Body of pancreas (tissue), 4 donors: ENCODE data around the gene ADAMTSL2.

Experiments used
- POLR2A ChIP-seq, 3 donors: fragments of 450-650 bp; IDR thresholded peaks; one replicate each; pipeline ENCODE4 v1.6.1; 2016; ENCODE audit warnings: antibody characterized with exemption in 3 of 3, mild to moderate bottlenecking in 2 of 3
- TF ChIP-seq, protein P1 (sequence below), 7 experiments: fragments of 450-650 bp in 4 of 7; fragments of 200-600 bp in 3 of 7; sonication (generic) in 3 of 7; IDR thresholded peaks; one replicate each; pipeline ENCODE4 v1.5.1; 2016 to 2019; ENCODE audit warnings: antibody characterized with exemption in 7 of 7

DNA sequence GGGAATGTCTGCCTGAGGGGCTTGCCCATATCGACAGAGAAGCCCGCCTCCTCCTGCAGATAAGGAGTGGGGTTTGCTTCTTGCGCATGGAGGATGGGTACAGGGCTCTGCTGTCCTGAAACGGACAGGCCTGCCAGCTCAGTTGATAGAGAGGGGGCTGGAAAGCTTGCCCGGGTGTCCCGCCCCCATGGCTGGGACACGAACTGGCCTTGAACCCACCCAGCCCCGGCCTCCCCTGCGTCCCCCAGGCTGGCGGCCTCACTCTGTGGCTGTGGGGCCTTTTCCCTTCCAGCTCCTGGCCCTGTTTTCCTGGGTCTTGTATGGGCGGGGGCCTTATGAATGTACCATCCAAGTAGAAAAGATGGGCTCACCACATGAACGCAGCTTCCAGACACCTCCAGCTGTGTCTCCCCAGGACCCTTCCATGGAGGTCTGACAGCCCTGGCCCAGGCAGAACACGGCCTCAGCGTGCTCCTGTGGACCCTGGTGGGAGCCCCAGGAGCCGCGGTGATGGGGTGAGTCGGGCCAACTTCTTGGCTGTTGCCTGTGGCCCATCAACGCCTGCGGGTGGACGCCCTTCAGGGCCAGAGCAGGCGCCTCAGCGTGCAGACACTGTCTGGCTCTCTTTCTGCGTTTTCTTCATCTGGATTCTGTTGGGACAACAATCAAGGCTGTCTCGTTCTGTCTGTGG is 39.7 kb upstream of the ADAMTSL2 start:
- no peak for TF ChIP-seq POLR2A (IDR thresholded peaks at IDR 0.05)
- TF ChIP-seq, protein P1, sequence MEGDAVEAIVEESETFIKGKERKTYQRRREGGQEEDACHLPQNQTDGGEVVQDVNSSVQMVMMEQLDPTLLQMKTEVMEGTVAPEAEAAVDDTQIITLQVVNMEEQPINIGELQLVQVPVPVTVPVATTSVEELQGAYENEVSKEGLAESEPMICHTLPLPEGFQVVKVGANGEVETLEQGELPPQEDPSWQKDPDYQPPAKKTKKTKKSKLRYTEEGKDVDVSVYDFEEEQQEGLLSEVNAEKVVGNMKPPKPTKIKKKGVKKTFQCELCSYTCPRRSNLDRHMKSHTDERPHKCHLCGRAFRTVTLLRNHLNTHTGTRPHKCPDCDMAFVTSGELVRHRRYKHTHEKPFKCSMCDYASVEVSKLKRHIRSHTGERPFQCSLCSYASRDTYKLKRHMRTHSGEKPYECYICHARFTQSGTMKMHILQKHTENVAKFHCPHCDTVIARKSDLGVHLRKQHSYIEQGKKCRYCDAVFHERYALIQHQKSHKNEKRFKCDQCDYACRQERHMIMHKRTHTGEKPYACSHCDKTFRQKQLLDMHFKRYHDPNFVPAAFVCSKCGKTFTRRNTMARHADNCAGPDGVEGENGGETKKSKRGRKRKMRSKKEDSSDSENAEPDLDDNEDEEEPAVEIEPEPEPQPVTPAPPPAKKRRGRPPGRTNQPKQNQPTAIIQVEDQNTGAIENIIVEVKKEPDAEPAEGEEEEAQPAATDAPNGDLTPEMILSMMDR (IDR thresholded peaks at IDR 0.05), result no peak
